ENCODE measurements around the gene EZH2.

DNA sequence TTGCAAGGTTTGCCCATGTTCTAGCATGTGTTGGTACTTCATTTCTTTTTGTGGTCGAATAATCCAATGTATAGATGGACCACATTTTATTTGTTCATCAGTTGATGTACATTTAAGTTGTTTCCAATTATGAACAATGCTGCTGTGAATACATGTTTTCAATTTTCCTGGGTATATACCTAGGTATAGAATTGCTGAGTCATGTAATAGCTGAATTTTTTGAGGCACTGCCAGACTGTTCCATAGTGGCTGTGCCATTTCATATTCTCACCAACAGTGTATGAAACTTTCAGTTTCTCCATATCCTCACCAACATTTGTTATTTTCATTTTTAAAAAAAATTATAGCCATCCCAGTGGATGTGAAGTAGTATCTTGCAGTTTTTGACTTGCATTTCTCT lies 90.5 kb downstream of the EZH2 start:
- TF ChIP-seq, protein P1, sequence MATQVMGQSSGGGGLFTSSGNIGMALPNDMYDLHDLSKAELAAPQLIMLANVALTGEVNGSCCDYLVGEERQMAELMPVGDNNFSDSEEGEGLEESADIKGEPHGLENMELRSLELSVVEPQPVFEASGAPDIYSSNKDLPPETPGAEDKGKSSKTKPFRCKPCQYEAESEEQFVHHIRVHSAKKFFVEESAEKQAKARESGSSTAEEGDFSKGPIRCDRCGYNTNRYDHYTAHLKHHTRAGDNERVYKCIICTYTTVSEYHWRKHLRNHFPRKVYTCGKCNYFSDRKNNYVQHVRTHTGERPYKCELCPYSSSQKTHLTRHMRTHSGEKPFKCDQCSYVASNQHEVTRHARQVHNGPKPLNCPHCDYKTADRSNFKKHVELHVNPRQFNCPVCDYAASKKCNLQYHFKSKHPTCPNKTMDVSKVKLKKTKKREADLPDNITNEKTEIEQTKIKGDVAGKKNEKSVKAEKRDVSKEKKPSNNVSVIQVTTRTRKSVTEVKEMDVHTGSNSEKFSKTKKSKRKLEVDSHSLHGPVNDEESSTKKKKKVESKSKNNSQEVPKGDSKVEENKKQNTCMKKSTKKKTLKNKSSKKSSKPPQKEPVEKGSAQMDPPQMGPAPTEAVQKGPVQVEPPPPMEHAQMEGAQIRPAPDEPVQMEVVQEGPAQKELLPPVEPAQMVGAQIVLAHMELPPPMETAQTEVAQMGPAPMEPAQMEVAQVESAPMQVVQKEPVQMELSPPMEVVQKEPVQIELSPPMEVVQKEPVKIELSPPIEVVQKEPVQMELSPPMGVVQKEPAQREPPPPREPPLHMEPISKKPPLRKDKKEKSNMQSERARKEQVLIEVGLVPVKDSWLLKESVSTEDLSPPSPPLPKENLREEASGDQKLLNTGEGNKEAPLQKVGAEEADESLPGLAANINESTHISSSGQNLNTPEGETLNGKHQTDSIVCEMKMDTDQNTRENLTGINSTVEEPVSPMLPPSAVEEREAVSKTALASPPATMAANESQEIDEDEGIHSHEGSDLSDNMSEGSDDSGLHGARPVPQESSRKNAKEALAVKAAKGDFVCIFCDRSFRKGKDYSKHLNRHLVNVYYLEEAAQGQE (IDR thresholded peaks at IDR 0.05): no peak
- TF ChIP-seq, protein P2, sequence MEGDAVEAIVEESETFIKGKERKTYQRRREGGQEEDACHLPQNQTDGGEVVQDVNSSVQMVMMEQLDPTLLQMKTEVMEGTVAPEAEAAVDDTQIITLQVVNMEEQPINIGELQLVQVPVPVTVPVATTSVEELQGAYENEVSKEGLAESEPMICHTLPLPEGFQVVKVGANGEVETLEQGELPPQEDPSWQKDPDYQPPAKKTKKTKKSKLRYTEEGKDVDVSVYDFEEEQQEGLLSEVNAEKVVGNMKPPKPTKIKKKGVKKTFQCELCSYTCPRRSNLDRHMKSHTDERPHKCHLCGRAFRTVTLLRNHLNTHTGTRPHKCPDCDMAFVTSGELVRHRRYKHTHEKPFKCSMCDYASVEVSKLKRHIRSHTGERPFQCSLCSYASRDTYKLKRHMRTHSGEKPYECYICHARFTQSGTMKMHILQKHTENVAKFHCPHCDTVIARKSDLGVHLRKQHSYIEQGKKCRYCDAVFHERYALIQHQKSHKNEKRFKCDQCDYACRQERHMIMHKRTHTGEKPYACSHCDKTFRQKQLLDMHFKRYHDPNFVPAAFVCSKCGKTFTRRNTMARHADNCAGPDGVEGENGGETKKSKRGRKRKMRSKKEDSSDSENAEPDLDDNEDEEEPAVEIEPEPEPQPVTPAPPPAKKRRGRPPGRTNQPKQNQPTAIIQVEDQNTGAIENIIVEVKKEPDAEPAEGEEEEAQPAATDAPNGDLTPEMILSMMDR (IDR thresholded peaks at IDR 0.05; ENCODE audit: low read depth, low read length, missing input control): no peak
- TF ChIP-seq GABPA (IDR thresholded peaks at IDR 0.05 in 1 of 2, conservative IDR thresholded peaks at IDR 0.05 in 1 of 2) (no peak), RAD21 (IDR thresholded peaks at IDR 0.05) (no peak), HNF4A (conservative IDR thresholded peaks at IDR 0.05) (no peak), SP1 (IDR thresholded peaks at IDR 0.05) (no peak), TAF1 (conservative IDR thresholded peaks at IDR 0.05) (no peak)
- TF ChIP-seq, protein P3, sequence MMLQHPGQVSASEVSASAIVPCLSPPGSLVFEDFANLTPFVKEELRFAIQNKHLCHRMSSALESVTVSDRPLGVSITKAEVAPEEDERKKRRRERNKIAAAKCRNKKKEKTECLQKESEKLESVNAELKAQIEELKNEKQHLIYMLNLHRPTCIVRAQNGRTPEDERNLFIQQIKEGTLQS (IDR thresholded peaks at IDR 0.05): no peak

Data from liver (tissue), 3 donors.